ENCODE results near the gene TESMIN.
A peak's percentile ranks its signal among the peaks of the same experiment; 100 is the strongest.

Gene TESMIN

DNA sequence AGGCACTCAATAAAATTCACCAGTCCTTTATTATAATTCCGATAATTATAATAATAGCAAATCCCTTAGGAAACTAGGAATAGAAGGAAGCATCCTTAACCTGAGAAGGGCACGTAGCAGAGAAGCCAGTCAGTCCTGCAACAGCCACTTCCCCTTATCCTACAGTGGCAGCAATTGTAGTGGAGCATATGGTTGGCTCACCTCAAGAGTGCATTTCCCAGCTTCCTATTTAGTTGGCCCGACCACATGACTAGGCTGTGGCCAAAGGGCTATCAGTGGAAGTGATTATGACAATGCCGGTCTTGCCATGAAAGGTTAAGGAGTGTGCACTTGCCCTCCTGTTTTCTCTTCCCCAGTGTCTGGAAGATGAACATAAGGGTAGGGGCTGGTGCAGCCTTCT lies 27.0 kb downstream of the TESMIN start:
- TF ChIP-seq POLR2A (IDR thresholded peaks at IDR 0.05; ENCODE audit: low read depth, low read length): no peak
- no peak for TF ChIP-seq SPI1 (IDR thresholded peaks at IDR 0.05; ENCODE audit: low read depth, low read length)
- no peak for TF ChIP-seq TAF1 (IDR thresholded peaks at IDR 0.05; ENCODE audit: low read depth, low read length)
- no peak for TF ChIP-seq POU2F2 (IDR thresholded peaks at IDR 0.05; ENCODE audit: low read depth, low read length)
- no peak for TF ChIP-seq PAX5 (IDR thresholded peaks at IDR 0.05; ENCODE audit: insufficient read depth, low read length, severe bottlenecking)
- TF ChIP-seq POLR2AphosphoS5 (IDR thresholded peaks at IDR 0.05; ENCODE audit: low read depth, low read length): no peak
- DNase-seq (ENCODE audit: insufficient read length, low spot score) (no peak), FAIRE-seq (no peak)

DNA sequence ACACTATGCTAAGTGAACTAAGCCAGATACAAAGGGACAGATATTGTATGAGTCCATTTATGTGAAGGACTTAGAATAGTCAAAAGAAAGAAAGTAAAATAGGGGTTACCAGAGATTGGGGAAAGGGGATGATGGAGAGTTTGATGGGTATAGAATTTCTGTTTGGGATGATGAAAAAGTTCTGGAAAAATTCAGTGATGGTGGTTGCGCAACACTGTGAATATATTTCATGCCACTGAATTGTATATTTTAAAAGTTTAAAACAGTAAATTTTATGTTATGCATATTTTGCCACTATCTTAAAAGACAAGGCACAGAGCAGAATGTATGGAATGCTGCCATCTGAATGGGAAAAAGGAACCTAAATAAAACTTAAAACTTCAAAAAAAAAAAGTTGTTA lies 29.2 kb downstream of the TESMIN start:
- no peak for TF ChIP-seq TAF1 (IDR thresholded peaks at IDR 0.05; ENCODE audit: low read depth, low read length)
- TF ChIP-seq POLR2AphosphoS5 (IDR thresholded peaks at IDR 0.05; ENCODE audit: low read depth, low read length): no peak
- no peak for TF ChIP-seq POLR2A (IDR thresholded peaks at IDR 0.05; ENCODE audit: low read depth, low read length)
- no peak for TF ChIP-seq SPI1 (IDR thresholded peaks at IDR 0.05; ENCODE audit: low read depth, low read length)
- FAIRE-seq: no peak
- no peak for DNase-seq (ENCODE audit: insufficient read length, low spot score)

DNA sequence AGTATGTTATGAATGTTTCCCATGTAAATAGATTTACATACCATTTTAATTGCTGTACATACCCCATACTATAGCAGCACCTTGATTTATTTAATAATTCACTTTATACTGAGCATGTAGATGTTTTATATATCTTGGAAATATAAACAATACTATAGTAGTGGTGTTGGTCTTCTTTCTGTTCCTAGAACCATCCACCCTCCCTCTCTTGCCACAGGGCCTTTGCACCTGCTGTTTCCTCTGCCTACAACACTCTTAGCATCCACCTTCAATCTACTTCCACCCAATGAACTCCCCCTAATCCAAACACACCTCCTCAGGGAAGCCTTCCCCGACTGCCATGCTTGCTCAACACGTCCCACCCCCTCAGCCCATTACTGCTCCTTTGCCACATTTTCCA lies 30.2 kb downstream of the TESMIN start:
- DNase-seq (ENCODE audit: insufficient read length, low spot score) (no peak), FAIRE-seq (no peak)
- no peak for TF ChIP-seq POU2F2 (IDR thresholded peaks at IDR 0.05; ENCODE audit: low read depth, low read length)
- TF ChIP-seq POLR2A (IDR thresholded peaks at IDR 0.05; ENCODE audit: low read depth, low read length): no peak
- TF ChIP-seq SPI1 (IDR thresholded peaks at IDR 0.05; ENCODE audit: low read depth, low read length): no peak
- TF ChIP-seq POLR2AphosphoS5 (IDR thresholded peaks at IDR 0.05; ENCODE audit: low read depth, low read length): no peak
- no peak for TF ChIP-seq TAF1 (IDR thresholded peaks at IDR 0.05; ENCODE audit: low read depth, low read length)
- no peak for TF ChIP-seq PAX5 (IDR thresholded peaks at IDR 0.05; ENCODE audit: insufficient read depth, low read length, severe bottlenecking)

DNA sequence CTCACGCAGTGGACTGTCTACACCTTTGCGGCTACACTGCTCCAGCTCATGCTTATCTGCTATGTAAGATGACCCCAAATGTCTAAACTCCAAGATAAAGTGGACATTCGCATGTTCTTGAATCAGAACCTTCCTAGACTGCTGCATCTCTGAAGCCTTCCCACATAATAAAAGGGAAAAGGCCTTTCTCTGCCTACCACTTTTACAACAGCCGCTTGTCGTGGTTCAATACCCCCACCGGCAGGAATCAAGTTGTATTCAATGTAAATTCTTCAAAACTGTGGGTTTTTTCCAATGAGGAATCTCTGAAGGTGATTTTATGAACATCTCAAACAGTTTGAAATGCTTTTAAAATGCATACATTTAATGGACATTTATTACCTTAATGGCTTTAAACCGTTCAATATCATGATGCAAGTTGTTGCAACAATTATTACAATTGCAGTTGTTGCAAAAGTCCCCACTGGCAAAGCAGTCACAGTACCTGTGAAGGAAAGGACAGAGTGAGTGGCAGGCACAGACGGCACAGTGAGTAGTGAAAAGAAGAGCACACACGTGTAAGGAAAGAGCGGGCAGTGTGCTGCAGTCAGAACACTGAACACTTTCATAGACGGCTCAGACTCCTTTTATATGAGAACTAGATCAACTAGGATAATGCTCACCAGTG lies 35.7 kb downstream of the TESMIN start:
- FAIRE-seq (no peak), DNase-seq (ENCODE audit: insufficient read length, low spot score) (no peak)
- TF ChIP-seq POLR2A (IDR thresholded peaks at IDR 0.05; ENCODE audit: low read depth, low read length): no peak
- TF ChIP-seq POU2F2 (IDR thresholded peaks at IDR 0.05; ENCODE audit: low read depth, low read length): no peak
- no peak for TF ChIP-seq SPI1 (IDR thresholded peaks at IDR 0.05; ENCODE audit: low read depth, low read length)
- no peak for TF ChIP-seq TAF1 (IDR thresholded peaks at IDR 0.05; ENCODE audit: low read depth, low read length)

DNA sequence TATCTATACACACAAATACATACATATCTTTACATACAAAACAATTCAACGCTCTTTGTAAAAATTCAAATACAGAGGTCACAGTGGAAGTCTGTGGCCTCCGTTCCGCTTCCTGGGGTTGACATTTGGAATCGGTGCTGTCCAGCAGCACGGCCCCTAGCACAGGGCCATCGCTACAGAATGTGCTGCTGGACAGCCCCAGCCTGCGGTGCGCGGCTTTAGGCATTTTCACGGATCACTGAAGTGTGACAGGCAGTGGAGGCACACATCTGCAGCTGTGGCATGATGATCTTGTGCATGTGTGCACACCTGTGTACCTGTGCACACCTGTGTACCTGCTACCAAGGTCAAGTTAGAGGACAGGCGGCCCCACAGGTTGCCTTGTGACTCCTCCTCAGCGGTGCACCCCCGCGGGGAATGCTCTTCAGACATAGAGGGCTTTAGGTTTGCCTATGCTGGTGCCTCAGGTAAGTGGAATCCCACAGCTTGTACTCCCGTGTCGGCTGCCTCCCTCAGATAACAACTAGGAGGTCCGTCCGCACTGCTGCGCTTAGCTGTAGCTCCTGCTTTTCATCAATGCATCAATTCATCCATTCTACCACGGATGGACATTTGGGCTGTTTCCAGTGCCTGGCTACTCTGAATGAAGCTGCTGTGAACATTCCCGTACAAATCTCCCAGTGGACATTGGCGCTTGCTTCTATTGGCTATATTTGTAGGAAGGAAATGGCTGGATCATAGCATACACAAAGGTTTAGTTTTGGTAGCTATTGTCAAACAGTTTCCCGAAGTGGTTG lies 37.1 kb downstream of the TESMIN start:
- TF ChIP-seq TAF1 (IDR thresholded peaks at IDR 0.05; ENCODE audit: low read depth, low read length) (no peak), PAX5 (IDR thresholded peaks at IDR 0.05; ENCODE audit: insufficient read depth, low read length, severe bottlenecking) (no peak), SPI1 (IDR thresholded peaks at IDR 0.05; ENCODE audit: low read depth, low read length) (no peak), POLR2A (IDR thresholded peaks at IDR 0.05; ENCODE audit: low read depth, low read length) (no peak), POLR2AphosphoS5 (IDR thresholded peaks at IDR 0.05; ENCODE audit: low read depth, low read length) (no peak), POU2F2 (IDR thresholded peaks at IDR 0.05; ENCODE audit: low read depth, low read length) (no peak)
- DNase-seq (ENCODE audit: insufficient read length, low spot score) (no peak), FAIRE-seq (no peak)

DNA sequence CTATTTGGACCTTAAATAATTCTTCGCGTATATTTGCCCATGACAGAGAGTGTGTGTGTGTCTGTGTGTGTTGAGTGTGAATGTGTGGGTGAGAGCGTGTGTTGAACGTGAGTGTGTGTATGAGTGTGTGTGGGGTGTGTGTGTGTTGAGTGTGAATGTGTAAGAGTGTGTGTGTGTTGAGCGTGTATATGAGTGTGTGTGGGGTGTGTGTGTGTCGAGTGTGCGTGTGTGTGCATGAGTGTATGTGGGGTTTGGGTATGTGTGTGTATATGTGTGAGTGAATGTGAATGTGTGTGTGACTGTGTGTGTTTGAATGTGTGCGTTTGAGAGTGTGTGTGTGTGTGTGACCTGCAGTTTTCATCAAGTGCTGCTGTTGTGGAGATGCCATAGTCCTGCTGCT lies 40.2 kb downstream of the TESMIN start:
- peak; percentile 61 for FAIRE-seq
- no peak for TF ChIP-seq SPI1 (IDR thresholded peaks at IDR 0.05; ENCODE audit: low read depth, low read length)
- no peak for TF ChIP-seq TAF1 (IDR thresholded peaks at IDR 0.05; ENCODE audit: low read depth, low read length)
- TF ChIP-seq POLR2A (IDR thresholded peaks at IDR 0.05; ENCODE audit: low read depth, low read length): no peak
- no peak for TF ChIP-seq PAX5 (IDR thresholded peaks at IDR 0.05; ENCODE audit: insufficient read depth, low read length, severe bottlenecking)
- no peak for TF ChIP-seq POLR2AphosphoS5 (IDR thresholded peaks at IDR 0.05; ENCODE audit: low read depth, low read length)
- no peak for TF ChIP-seq POU2F2 (IDR thresholded peaks at IDR 0.05; ENCODE audit: low read depth, low read length)
- no peak for DNase-seq (ENCODE audit: insufficient read length, low spot score)

DNA sequence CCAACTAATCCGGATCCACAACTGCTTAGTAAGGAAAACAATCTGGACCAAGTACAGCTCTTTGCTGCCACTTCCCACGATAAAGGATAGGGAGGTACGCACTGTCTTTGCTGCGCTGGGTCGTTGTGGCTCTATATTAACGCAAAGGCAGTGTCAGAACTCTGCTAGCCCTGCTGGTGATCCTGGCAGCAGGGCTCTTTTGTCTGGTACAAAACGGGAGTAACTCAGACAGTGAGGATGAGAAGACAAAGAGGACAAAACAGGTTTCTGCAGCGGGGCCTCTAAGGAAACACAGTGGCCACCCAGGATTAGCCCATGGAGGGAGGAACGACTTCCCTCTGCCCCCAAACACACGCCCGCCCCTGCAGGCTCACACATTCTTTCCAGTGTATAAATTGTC lies 40.9 kb downstream of the TESMIN start:
- FAIRE-seq (no peak), DNase-seq (ENCODE audit: insufficient read length, low spot score) (no peak)
- TF ChIP-seq POLR2A (IDR thresholded peaks at IDR 0.05; ENCODE audit: low read depth, low read length): no peak
- no peak for TF ChIP-seq POLR2AphosphoS5 (IDR thresholded peaks at IDR 0.05; ENCODE audit: low read depth, low read length)
- no peak for TF ChIP-seq TAF1 (IDR thresholded peaks at IDR 0.05; ENCODE audit: low read depth, low read length)
- no peak for TF ChIP-seq SPI1 (IDR thresholded peaks at IDR 0.05; ENCODE audit: low read depth, low read length)
- TF ChIP-seq PAX5 (IDR thresholded peaks at IDR 0.05; ENCODE audit: insufficient read depth, low read length, severe bottlenecking): no peak
- TF ChIP-seq POU2F2 (IDR thresholded peaks at IDR 0.05; ENCODE audit: low read depth, low read length): no peak

DNA sequence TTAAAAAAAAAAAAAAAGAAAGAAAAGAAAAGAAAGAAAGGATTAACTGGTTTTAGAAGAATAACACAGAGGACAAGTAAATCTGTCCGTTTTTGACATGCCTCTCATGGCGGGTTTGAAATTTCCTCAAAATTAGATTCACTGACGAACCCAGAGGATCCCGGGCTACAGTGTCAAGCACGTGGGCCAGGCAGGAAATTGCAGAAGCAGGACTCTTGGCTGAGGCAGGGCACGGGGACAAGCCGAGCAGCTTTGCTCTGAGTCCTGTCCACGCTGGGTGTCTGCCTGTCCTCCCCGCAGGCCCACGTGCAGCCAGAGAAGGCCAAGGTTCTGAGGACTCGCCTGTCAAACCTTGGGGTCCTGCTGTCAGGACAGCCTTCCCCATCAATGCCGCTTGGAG lies 42.3 kb downstream of the TESMIN start:
- no peak for TF ChIP-seq TAF1 (IDR thresholded peaks at IDR 0.05; ENCODE audit: low read depth, low read length)
- no peak for TF ChIP-seq PAX5 (IDR thresholded peaks at IDR 0.05; ENCODE audit: insufficient read depth, low read length, severe bottlenecking)
- TF ChIP-seq SPI1 (IDR thresholded peaks at IDR 0.05; ENCODE audit: low read depth, low read length): no peak
- TF ChIP-seq POU2F2 (IDR thresholded peaks at IDR 0.05; ENCODE audit: low read depth, low read length): no peak
- no peak for TF ChIP-seq POLR2A (IDR thresholded peaks at IDR 0.05; ENCODE audit: low read depth, low read length)
- TF ChIP-seq POLR2AphosphoS5 (IDR thresholded peaks at IDR 0.05; ENCODE audit: low read depth, low read length): no peak
- FAIRE-seq: no peak
- DNase-seq (ENCODE audit: insufficient read length, low spot score): no peak

DNA sequence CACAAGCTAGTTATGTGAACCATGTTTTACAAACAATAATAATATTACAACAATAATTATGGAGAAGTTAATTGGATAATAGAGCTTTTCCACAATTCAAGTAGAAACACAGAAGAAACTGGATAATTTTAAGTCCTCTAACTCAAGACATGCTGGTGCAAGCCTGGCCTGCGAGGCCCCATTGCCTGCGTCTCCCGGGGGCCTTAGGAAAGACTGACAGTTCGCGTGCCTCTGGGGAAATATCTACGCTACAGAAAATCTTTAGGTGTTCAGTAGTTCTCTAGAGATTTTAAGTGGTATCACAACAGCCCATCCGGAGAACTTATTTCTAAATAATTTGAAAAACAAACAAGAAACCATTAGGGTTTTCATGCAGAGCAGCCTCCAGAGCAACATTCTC lies 43.8 kb downstream of the TESMIN start:
- no peak for FAIRE-seq
- no peak for TF ChIP-seq PAX5 (IDR thresholded peaks at IDR 0.05; ENCODE audit: insufficient read depth, low read length, severe bottlenecking)
- TF ChIP-seq POLR2A (IDR thresholded peaks at IDR 0.05; ENCODE audit: low read depth, low read length): no peak
- TF ChIP-seq POU2F2 (IDR thresholded peaks at IDR 0.05; ENCODE audit: low read depth, low read length): no peak

DNA sequence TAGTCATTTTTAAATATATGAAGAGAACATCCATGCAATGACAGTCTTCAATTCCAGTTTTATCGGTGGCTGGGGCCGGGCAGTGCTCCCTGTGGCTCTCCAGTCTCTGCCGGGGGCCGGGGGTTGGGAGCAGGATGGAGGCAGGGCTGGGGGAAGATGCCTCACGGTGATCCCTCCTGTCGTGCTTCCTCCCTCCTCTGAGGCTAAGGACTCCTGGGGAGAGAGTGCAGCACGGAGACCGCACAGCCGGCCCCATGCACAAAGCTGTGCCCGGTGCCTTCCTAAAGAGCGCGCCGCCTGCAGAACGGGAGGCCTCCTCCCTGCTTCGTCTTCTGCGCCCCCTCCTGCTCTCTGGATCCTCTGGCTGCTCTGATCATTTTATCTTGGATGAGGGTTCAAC lies 46.4 kb downstream of the TESMIN start:
- DNase-seq (ENCODE audit: insufficient read length, low spot score) (no peak), FAIRE-seq (no peak)
- no peak for TF ChIP-seq POLR2AphosphoS5 (IDR thresholded peaks at IDR 0.05; ENCODE audit: low read depth, low read length)
- no peak for TF ChIP-seq PAX5 (IDR thresholded peaks at IDR 0.05; ENCODE audit: insufficient read depth, low read length, severe bottlenecking)
- TF ChIP-seq POU2F2 (IDR thresholded peaks at IDR 0.05; ENCODE audit: low read depth, low read length): no peak

More for the DNA sequence above, 43.8 kb downstream of the TESMIN start:
- DNase-seq (ENCODE audit: insufficient read length, low spot score): no peak
